Activated naive CD8-positive, alpha-beta T cell treated with anti-CD3 and anti-CD28 coated beads, Interleukin-2, amount 10 ng/mL, durations not matched to agents 7 days and 5 days (primary cell): ENCODE data around the gene INPP5A. TPM values are rescaled to one million over a fixed set of nuclear protein-coding genes. Genes with fewer than 3 reads are reported as not detected.
"Not testable (repeated sequence)": the region's sequence is repeated elsewhere in the genome, so short reads cannot be mapped to it uniquely, and the experiment has no call there.

Source experiments
- ATAC-seq: fragments of 150-1000 bp; cut with Tn5 transposase; one replicate; pipeline ENCODE4 v1.10.0; 2021; ENCODE audit warnings: low read depth, moderate library complexity
- POLR2A ChIA-PET: fragments of 350-600 bp; sonication (Branson Sonifier 250); formaldehyde crosslinking; loops from one replicate; lab custom pipeline; 2021; ENCODE audit warnings: antibody characterized with exemption; lab: Charles Lee
- DNase-seq: peaks from one replicate; pipeline ENCODE4 v3.0.0; 2021
- H3K27ac Mint-ChIP-seq: one replicate; pipeline ENCODE4 v1.8.0; 2022; ENCODE audit warnings: mild to moderate bottlenecking, mixed read lengths
- H3K27me3 Mint-ChIP-seq: one replicate; pipeline ENCODE4 v1.8.0; 2022; ENCODE audit warnings: mild to moderate bottlenecking, moderate library complexity, mixed read lengths
- H3K36me3 Mint-ChIP-seq: one replicate; pipeline ENCODE4 v1.8.0; 2021; ENCODE audit warnings: mild to moderate bottlenecking, mixed read lengths
- H3K4me1 Mint-ChIP-seq: one replicate; pipeline ENCODE4 v1.8.0; 2021; ENCODE audit warnings: mixed read lengths
- H3K4me3 Mint-ChIP-seq: one replicate; pipeline ENCODE4 v1.8.0; 2022; ENCODE audit warnings: mild to moderate bottlenecking, moderate library complexity, mixed read lengths
- H3K9me3 Mint-ChIP-seq: one replicate; pipeline ENCODE4 v1.8.0; 2021; ENCODE audit warnings: mixed read lengths
- total RNA-seq, 2 experiments: library from RNA; stranded (reverse); gene quantifications; one replicate each; pipeline ENCODE4 v1.2.3, GENCODE V29; 2021

INPP5A gene
- total RNA-seq, 2 experiments from 2014 or later: 14.1 to 15.7 TPM

DNA sequence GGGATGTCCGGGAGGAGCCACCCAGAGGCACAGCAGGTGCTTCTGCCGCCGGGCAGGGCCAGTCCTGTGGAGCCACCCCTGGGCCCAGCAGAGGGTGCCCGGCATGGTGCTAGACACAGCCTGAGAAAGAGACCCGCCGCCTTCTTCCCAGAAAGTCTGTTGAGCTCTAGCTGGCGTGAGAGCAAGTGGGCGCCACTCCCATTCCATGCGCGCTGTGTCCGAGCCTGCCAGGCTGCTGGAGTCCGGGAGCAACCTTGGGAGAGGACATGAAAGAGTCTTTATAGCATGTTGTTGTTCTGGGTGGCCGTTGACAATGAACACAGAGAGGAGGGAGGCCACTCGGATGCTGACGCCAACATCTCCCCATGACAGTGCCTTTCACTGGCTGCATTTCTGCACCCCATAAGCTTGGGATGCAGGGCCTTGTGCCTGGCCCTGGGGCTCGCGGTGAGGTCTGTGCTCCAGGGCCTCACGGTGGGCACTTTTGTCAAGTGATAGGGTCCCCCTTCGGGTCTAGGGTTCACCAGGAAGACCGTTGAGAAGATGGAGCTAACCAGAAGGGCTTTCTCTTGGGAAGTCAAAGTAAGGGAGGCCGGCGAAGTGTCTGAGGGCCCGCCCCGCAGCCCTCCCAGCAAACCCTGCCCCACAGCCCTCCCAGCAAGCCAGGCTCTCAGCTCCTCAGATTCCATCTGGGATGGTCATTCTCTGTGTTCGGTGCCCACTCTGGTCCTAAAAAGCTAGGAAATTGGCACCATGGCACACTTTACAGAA is 201.1 kb downstream of the INPP5A start:
- H3K9me3 Mint-ChIP-seq: no peaks in the 10 kb centered on the region
- no peak for DNase-seq
- no peak overlapping the region for H3K4me3 Mint-ChIP-seq
- H3K27me3 Mint-ChIP-seq: no peaks in the 10 kb centered on the region
- POLR2A ChIA-PET: no interaction called here
- H3K27ac Mint-ChIP-seq: no peak overlapping the region
- H3K36me3 Mint-ChIP-seq: no peaks in the 10 kb centered on the region
- no peaks in the 10 kb centered on the region for H3K4me1 Mint-ChIP-seq
- no peak for ATAC-seq

GRCh38 chr10:132739225-132739613 is 201.6 kb downstream of the INPP5A start:
- ATAC-seq (no peak), DNase-seq (no peak)
- no peaks in the 10 kb centered on the region for H3K4me1 Mint-ChIP-seq
- no peak overlapping the region for H3K4me3 Mint-ChIP-seq
- H3K36me3 Mint-ChIP-seq: no peaks in the 10 kb centered on the region
- POLR2A ChIA-PET: no interaction called here
- no peak overlapping the region for H3K27ac Mint-ChIP-seq
- no peaks in the 10 kb centered on the region for H3K27me3 Mint-ChIP-seq
- H3K9me3 Mint-ChIP-seq: no peaks in the 10 kb centered on the region

- no peak for ATAC-seq
- H3K27ac Mint-ChIP-seq: no peak overlapping the region
- no peaks in the 10 kb centered on the region for H3K4me1 Mint-ChIP-seq
- H3K36me3 Mint-ChIP-seq: no peaks in the 10 kb centered on the region
- DNase-seq: no peak
- no peaks in the 10 kb centered on the region for H3K27me3 Mint-ChIP-seq
- H3K9me3 Mint-ChIP-seq: no peaks in the 10 kb centered on the region
- no peak overlapping the region for H3K4me3 Mint-ChIP-seq
- POLR2A ChIA-PET: no interaction called here
These were observed 203.0 kb downstream of the INPP5A start for GRCh38 chr10:132740588-132740987.

GRCh38 chr10:132742167-132742836 is 204.7 kb downstream of the INPP5A start:
- Mint-ChIP-seq H3K4me1 (no peaks in the 10 kb centered on the region), H3K27ac (no peak overlapping the region), H3K36me3 (no peaks in the 10 kb centered on the region), H3K4me3 (no peak overlapping the region), H3K27me3 (no peaks in the 10 kb centered on the region), H3K9me3 (no peaks in the 10 kb centered on the region)
- ATAC-seq (no peak), DNase-seq (no peak)
- POLR2A ChIA-PET: no interaction called here

- Mint-ChIP-seq H3K4me3 (no peak overlapping the region), H3K27ac (no peak overlapping the region), H3K27me3 (no peaks in the 10 kb centered on the region), H3K4me1 (no peaks in the 10 kb centered on the region), H3K36me3 (no peaks in the 10 kb centered on the region), H3K9me3 (no peaks in the 10 kb centered on the region)
- POLR2A ChIA-PET: no interaction called here
- DNase-seq (no peak), ATAC-seq (no peak)
These were observed 205.2 kb downstream of the INPP5A start for GRCh38 chr10:132742837-132743194.

DNA sequence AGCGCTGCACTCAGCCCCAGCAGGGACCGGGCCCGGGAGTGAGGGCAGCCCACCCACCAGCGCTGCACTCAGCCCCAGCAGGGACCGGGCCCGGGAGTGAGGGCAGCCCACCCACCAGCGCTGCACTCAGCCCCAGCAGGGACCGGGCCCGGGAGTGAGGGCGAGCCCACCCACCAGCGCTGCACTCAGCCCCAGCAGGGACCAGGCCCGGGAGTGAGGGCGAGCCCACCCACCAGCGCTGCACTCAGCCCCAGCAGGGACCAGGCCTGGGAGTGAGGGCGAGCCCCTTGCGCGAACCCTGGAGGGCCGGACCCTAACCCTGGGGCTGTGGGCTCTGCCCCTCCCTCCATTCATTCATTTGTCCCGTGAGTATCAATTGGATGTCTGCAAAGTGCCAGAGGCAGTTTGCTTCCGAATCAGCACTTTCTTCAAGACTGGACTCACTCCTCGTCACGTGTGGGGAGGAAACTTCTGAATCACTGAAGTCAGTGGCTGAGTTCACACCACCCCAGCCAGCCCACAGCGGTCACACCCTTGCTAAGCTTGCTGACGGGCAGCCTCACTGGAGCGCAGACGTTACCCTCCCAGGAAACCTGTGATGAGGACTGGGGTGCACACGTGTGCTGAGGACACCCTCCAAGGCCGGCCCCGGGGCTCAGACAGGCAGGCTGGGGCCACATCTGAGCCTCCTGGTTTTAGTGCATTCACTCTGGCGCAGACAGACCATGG is 205.8 kb downstream of the INPP5A start:
- not testable (repeated sequence) for DNase-seq

GRCh38 chr10:132743925-132744490 is 206.4 kb downstream of the INPP5A start:
- POLR2A ChIA-PET: no interaction called here
- Mint-ChIP-seq H3K27me3 (no peaks in the 10 kb centered on the region), H3K27ac (no peak overlapping the region), H3K36me3 (no peaks in the 10 kb centered on the region), H3K9me3 (no peaks in the 10 kb centered on the region), H3K4me3 (no peak overlapping the region), H3K4me1 (no peaks in the 10 kb centered on the region)
- no peak for ATAC-seq
- DNase-seq: no peak

More for the DNA sequence above, 205.8 kb downstream of the INPP5A start:
- H3K9me3 Mint-ChIP-seq, H3K36me3 Mint-ChIP-seq, POLR2A ChIA-PET, H3K4me3 Mint-ChIP-seq, H3K4me1 Mint-ChIP-seq, H3K27ac Mint-ChIP-seq, H3K27me3 Mint-ChIP-seq, ATAC-seq: not testable (repeated sequence)

GRCh38 chr10:132744839-132745238 is 207.3 kb downstream of the INPP5A start:
- Mint-ChIP-seq H3K4me3 (no peak overlapping the region), H3K27ac (no peak overlapping the region), H3K27me3 (no peaks in the 10 kb centered on the region), H3K4me1 (no peaks in the 10 kb centered on the region), H3K9me3 (no peaks in the 10 kb centered on the region), H3K36me3 (no peaks in the 10 kb centered on the region)
- DNase-seq (no peak), ATAC-seq (no peak)
- POLR2A ChIA-PET: no interaction called here

DNA sequence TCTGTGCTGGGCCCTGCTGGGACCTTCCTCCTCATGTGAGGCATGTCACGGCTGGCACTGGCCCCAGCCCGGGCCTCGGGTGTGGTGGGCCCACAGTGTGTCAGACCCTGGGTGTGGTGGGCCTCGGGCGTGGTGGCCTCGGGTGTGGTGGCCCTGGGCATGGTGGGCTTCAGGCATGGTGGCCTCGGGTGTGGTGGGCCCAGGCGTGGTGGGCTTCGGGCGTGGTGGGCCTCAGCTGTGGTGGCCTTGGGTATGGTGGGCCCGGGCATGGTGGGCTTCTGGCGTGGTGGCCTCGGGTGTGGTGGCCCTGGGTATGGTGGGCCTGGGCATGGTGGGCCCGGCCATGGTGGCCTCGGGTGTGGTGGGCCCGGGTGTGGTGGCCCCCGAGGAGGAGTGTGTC is 207.9 kb downstream of the INPP5A start:
- no peaks in the 10 kb centered on the region for H3K9me3 Mint-ChIP-seq
- ATAC-seq: no peak
- H3K27ac Mint-ChIP-seq: no peak overlapping the region
- no peaks in the 10 kb centered on the region for H3K36me3 Mint-ChIP-seq
- H3K4me3 Mint-ChIP-seq: no peak overlapping the region
- DNase-seq: no peak
- POLR2A ChIA-PET: no interaction called here
- no peaks in the 10 kb centered on the region for H3K4me1 Mint-ChIP-seq
- no peaks in the 10 kb centered on the region for H3K27me3 Mint-ChIP-seq

DNA sequence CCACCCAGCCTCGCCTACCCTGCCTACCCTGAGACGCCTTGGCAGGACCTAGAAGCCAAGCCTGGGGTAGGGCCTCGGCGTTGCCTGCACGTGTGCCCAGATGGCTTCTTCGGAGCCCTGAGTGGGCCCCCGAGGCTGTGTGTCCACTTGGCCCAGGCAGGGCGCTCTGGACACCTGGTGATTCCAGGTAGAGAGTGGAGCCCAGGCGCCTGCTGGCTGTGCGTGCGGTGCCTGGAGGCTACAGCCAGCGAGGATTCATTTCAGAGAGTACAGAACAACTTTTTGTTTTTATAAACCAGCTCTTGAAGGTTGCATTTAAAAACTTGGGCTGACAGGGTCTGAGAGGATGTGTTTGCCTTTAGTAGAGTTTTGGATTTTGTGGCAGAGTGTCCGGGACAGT is 208.4 kb downstream of the INPP5A start:
- Mint-ChIP-seq H3K36me3 (no peaks in the 10 kb centered on the region), H3K27me3 (no peaks in the 10 kb centered on the region), H3K4me3 (no peak overlapping the region), H3K4me1 (no peaks in the 10 kb centered on the region), H3K9me3 (no peaks in the 10 kb centered on the region), H3K27ac (no peak overlapping the region)
- DNase-seq (no peak), ATAC-seq (no peak)
- POLR2A ChIA-PET: no interaction called here

- no peaks in the 10 kb centered on the region for H3K4me1 Mint-ChIP-seq
- no peak overlapping the region for H3K27ac Mint-ChIP-seq
- no peaks in the 10 kb centered on the region for H3K36me3 Mint-ChIP-seq
- no peak for DNase-seq
- no peak for ATAC-seq
- H3K27me3 Mint-ChIP-seq: no peaks in the 10 kb centered on the region
- no peaks in the 10 kb centered on the region for H3K9me3 Mint-ChIP-seq
- H3K4me3 Mint-ChIP-seq: no peak overlapping the region
- POLR2A ChIA-PET: no interaction called here
These were observed 208.8 kb downstream of the INPP5A start for GRCh38 chr10:132746386-132746785.

DNA sequence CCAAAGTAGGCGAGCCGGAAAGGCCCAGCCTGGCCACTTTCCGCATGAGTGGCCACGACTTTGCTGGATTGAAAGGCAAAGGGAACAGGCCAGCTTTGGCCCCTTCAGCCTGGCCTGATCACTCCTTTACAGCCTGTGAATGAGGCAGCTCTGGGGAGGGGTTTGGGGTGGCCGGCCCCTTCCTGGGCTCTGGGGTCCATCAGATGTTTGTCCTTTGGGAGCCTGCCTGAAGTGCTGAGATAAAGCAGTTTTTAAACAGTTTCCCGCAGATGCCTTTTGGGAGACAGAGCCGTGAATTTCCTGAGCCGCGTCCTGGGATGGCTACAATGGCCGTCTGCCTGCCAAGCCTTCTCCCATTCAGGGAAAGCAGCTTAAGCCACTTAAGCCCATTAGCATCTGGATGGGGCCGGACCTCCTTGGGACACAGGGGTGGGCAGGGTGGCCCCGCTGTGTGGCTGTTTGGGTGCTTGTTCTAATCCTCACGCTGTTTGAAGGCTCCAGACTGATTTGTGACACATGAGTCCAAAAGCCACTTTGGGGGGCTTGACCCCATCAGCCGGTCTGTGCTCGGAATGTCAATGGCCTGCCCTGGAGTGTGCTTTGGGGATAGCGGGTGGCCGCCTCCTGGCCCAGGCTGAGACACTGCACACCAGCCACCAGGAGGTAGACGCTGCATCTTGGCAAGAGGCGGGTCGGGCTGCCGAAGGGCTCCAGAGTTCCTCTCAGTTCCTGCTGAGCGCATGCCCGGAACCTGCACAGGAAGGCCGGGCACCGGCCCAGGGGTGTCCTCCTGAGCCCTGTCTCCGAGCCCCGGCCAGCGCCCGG is 209.4 kb downstream of the INPP5A start:
- no peak overlapping the region for H3K27ac Mint-ChIP-seq
- H3K4me3 Mint-ChIP-seq: no peak overlapping the region

GRCh38 chr10:132748135-132748534 is 210.5 kb downstream of the INPP5A start:
- POLR2A ChIA-PET: no interaction called here
- no peak for DNase-seq
- no peak for ATAC-seq
- Mint-ChIP-seq H3K27ac (no peak overlapping the region), H3K27me3 (no peaks in the 10 kb centered on the region), H3K4me1 (no peaks in the 10 kb centered on the region), H3K9me3 (no peaks in the 10 kb centered on the region), H3K4me3 (no peak overlapping the region), H3K36me3 (no peaks in the 10 kb centered on the region)

More for the DNA sequence above, 209.4 kb downstream of the INPP5A start:
- H3K36me3 Mint-ChIP-seq: no peaks in the 10 kb centered on the region
- H3K9me3 Mint-ChIP-seq: no peaks in the 10 kb centered on the region
- POLR2A ChIA-PET: no interaction called here
- no peaks in the 10 kb centered on the region for H3K27me3 Mint-ChIP-seq
- no peak for DNase-seq
- ATAC-seq: no peak
- no peaks in the 10 kb centered on the region for H3K4me1 Mint-ChIP-seq
